Esophagus squamous epithelium (tissue), 4 donors: Measurements from ENCODE around the gene CD6.

Experiments used
- CTCF ChIP-seq, 6 experiments: fragments of 450-650 bp in 4 of 6; fragments of 200-600 bp in 2 of 6; sonication (generic) in 2 of 6; IDR thresholded peaks; one replicate each; pipeline ENCODE4 v1.5.1; 2016 to 2019; ENCODE audit warnings: antibody characterized with exemption in 6 of 6, mild to moderate bottlenecking in 4 of 6, moderate library complexity in 4 of 6
- POLR2A ChIP-seq, 4 donors: fragments of 450-650 bp; IDR thresholded peaks; one replicate each; pipeline ENCODE4 v1.6.1; 2017; ENCODE audit warnings: antibody characterized with exemption in 4 of 4, mild to moderate bottlenecking in 4 of 4, moderate library complexity in 3 of 4

- no peak for TF ChIP-seq CTCF (IDR thresholded peaks at IDR 0.05)
- TF ChIP-seq POLR2A (IDR thresholded peaks at IDR 0.05) = no peak
These were observed 62.6 kb downstream of the CD6 start for GRCh38 chr11:61034111-61034510.
